ENCODE results near the gene LRFN3. TPM values are rescaled to one million over a fixed set of nuclear protein-coding genes. Genes with fewer than 3 reads are reported as not detected.
A peak's percentile ranks its signal among the peaks of the same experiment; 100 is the strongest.

Gene LRFN3, protein sequence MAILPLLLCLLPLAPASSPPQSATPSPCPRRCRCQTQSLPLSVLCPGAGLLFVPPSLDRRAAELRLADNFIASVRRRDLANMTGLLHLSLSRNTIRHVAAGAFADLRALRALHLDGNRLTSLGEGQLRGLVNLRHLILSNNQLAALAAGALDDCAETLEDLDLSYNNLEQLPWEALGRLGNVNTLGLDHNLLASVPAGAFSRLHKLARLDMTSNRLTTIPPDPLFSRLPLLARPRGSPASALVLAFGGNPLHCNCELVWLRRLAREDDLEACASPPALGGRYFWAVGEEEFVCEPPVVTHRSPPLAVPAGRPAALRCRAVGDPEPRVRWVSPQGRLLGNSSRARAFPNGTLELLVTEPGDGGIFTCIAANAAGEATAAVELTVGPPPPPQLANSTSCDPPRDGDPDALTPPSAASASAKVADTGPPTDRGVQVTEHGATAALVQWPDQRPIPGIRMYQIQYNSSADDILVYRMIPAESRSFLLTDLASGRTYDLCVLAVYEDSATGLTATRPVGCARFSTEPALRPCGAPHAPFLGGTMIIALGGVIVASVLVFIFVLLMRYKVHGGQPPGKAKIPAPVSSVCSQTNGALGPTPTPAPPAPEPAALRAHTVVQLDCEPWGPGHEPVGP
- total RNA-seq (10 to 100 TPM; 15.7 to 16.3 TPM), polyA plus RNA-seq (1 to 10 TPM in 1 of 2 donors, under 1 TPM in 1; 0.45 to 2.4 TPM)

- Histone ChIP-seq H3K9me3 (ENCODE audit: control insufficient read depth in 1 of 2, low read length in 2 of 2) (no peaks in the 10 kb centered on the region), H3K36me3 (ENCODE audit: insufficient read depth, low read length) (no peaks in the 10 kb centered on the region), H3K27me3 (ENCODE audit: insufficient read depth, low read length) (no peaks in the 10 kb centered on the region), H3K27ac (ENCODE audit: low read depth, low read length) (peak within 1 kb of the TSS; percentile 53), H3K4me3 (ENCODE audit: low read length in 2 of 2) (peak within 1 kb of the TSS; percentile 53 to 70), H3K4me1 (ENCODE audit: insufficient read depth, low read length) (peaks cover 43% of the 10 kb centered on the region)
- Mint-ChIP-seq H3K27ac (peak within 1 kb of the TSS; percentile 74 to 98 (median 90)), H3K36me3 (peaks cover 5 to 28% of the 10 kb centered on the region in 2 donors), H3K27me3 (no peaks in the 10 kb centered on the region), H3K4me3 (peak within 1 kb of the TSS; percentile 86 to 99 (median 95)), H3K4me1 (peaks cover 32 to 55% (median 44%) of the 10 kb centered on the region in 4 donors), H3K9me3 (peaks cover 0 to 2% (median 0%) of the 10 kb centered on the region in 8 donors)
- DNase-seq: peak; percentile 30 to 45 (median 36)
- ChIA-PET POLR2A (ENCODE audit: partially characterized antibody) (interaction anchor here (2.6 kb wide), 1 partner anchor 23 kb away, joined by 8 read pairs; no protein-coding TSS in a partner anchor), CTCF (ENCODE audit: partially characterized antibody) (interaction anchor here (1.0 to 7.2 kb wide), 3 partner anchors 22 to 54 kb away, joined by 3 to 125 read pairs (median 5); no protein-coding TSS in a partner anchor)
- intact Hi-C loops (cut with micrococcal nuclease): loop anchor here (1.0 kb wide), 1 partner anchor 23 kb away; no protein-coding TSS in a partner anchor
These were observed at the start of gene LRFN3 for GRCh38 chr19:35935911-35936737. Gene LRFN3, plus strand, starts transcription at chr19:35936374. Its CDS starts 3,052 bp downstream, at chr19:35939426.

GRCh38 chr19:35887197-35887596 lies 49.0 kb upstream of the LRFN3 start:
- peaks cover 32 to 37% of the 10 kb centered on the region in 2 donors for H3K36me3 Mint-ChIP-seq
- Histone ChIP-seq H3K9me3 (ENCODE audit: control insufficient read depth in 1 of 2, low read length in 2 of 2) (no peaks in the 10 kb centered on the region), H3K27me3 (ENCODE audit: insufficient read depth, low read length) (no peaks in the 10 kb centered on the region), H3K4me3 (ENCODE audit: low read length in 2 of 2) (no peak overlapping the region), H3K27ac (ENCODE audit: low read depth, low read length) (no peak overlapping the region), H3K4me1 (ENCODE audit: insufficient read depth, low read length) (peaks cover 3% of the 10 kb centered on the region), H3K36me3 (ENCODE audit: insufficient read depth, low read length) (peaks cover 38% of the 10 kb centered on the region)
- no peak overlapping the region for H3K4me3 Mint-ChIP-seq
- CTCF ChIA-PET (ENCODE audit: partially characterized antibody): interaction anchor here (0.7 kb wide), 1 partner anchor 486 kb away, joined by 3 read pairs; no protein-coding TSS in a partner anchor
- DNase-seq: no peak
- H3K27me3 Mint-ChIP-seq: no peaks in the 10 kb centered on the region
- POLR2A ChIA-PET (ENCODE audit: partially characterized antibody): interaction anchor here (0.9 kb wide), 1 partner anchor 11 kb away, joined by 3 read pairs; no protein-coding TSS in a partner anchor
- no peaks in the 10 kb centered on the region for H3K9me3 Mint-ChIP-seq
- H3K27ac Mint-ChIP-seq: peak overlapping the region in 3 of 7 donors; percentile 7 to 74 (median 53)
- intact Hi-C loops (cut with micrococcal nuclease): no loop called here
- H3K4me1 Mint-ChIP-seq: peaks cover 8 to 19% (median 9%) of the 10 kb centered on the region in 4 donors

DNA sequence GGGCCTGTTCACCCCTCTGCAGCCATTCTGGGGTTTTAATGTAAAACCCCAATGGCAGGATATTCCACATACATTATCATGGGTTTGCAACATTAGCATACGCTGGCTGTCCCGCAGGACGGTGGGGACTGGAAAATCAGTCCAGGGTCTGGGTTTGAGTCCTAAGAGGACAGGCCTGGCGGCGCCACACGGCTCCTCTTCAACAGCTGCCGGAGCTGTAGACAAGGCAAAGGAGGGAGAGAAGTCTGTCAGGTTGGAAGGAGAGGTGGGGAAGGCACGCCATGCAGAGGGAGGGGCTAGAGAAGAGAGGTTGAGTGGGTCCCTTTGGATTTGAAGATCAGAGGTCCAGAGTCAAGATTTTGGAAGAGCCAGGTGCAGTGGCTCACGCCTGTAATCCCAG lies 47.8 kb upstream of the LRFN3 start:
- peak overlapping the region in 5 of 7 donors; percentile 47 to 89 (median 68) for H3K27ac Mint-ChIP-seq
- DNase-seq: no peak
- H3K9me3 Mint-ChIP-seq: no peaks in the 10 kb centered on the region
- no peak overlapping the region for H3K4me3 Mint-ChIP-seq
- no peaks in the 10 kb centered on the region for H3K27me3 Mint-ChIP-seq
- H3K36me3 ChIP-seq (ENCODE audit: insufficient read depth, low read length): peaks cover 47% of the 10 kb centered on the region
- peaks cover 4% of the 10 kb centered on the region for H3K4me1 ChIP-seq (ENCODE audit: insufficient read depth, low read length)
- no peak overlapping the region for H3K27ac ChIP-seq (ENCODE audit: low read depth, low read length)
- H3K36me3 Mint-ChIP-seq: peaks cover 43 to 47% of the 10 kb centered on the region in 2 donors
- peaks cover 5 to 18% (median 8%) of the 10 kb centered on the region in 4 donors for H3K4me1 Mint-ChIP-seq
- H3K9me3 ChIP-seq (ENCODE audit: control insufficient read depth in 1 of 2, low read length in 2 of 2): no peaks in the 10 kb centered on the region
- no peaks in the 10 kb centered on the region for H3K27me3 ChIP-seq (ENCODE audit: insufficient read depth, low read length)
- H3K4me3 ChIP-seq (ENCODE audit: low read length in 2 of 2): no peak overlapping the region
- ChIA-PET POLR2A (ENCODE audit: partially characterized antibody) (interaction anchor here (0.9 kb wide), 1 partner anchor 10 kb away, joined by 3 read pairs; no protein-coding TSS in a partner anchor), CTCF (ENCODE audit: partially characterized antibody) (interaction anchor here (0.7 kb wide), 1 partner anchor 59 kb away, joined by 3 read pairs; no protein-coding TSS in a partner anchor)
- intact Hi-C loops (cut with micrococcal nuclease): no loop called here

DNA sequence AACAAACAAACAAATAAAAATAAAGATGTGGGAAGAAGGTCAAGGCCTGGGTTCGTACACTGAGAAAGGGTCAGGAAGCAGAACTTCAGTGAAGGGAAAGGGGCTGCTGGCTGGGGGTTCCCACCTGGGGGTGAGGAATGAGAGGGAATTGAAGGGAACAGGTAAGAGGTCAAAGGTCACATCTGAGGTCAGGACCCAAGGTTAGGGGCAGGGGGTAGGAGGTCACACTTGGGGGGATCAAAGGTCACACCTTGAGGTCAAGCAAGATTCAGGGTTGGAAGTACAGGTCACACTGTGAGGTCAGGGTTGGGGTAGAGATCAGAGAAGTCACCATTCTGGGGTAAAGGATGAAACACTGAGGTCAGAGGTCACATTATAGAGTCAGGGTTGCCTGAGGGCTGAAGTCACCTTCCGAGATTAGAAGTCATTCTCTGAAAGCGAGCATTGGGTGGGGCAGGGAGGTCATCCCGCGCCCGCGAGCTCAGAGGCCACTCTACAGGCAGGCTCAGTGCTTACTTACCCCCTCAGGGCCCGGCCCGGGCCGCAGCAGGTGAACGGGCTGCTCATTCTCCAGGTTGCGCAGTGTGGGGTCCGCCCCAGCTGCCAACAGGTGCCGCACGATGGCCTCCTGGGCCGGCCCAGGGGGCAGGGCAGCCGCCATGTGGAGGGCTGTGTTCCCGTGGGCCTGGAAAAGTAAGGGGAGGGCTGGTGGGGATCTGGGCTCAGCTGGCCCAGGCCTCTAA lies 46.6 kb upstream of the LRFN3 start:
- peaks cover 4% of the 10 kb centered on the region for H3K4me1 ChIP-seq (ENCODE audit: insufficient read depth, low read length)
- H3K4me1 Mint-ChIP-seq: peaks cover 5 to 12% (median 7%) of the 10 kb centered on the region in 4 donors
- H3K9me3 ChIP-seq (ENCODE audit: control insufficient read depth in 1 of 2, low read length in 2 of 2): no peaks in the 10 kb centered on the region
- no peaks in the 10 kb centered on the region for H3K27me3 ChIP-seq (ENCODE audit: insufficient read depth, low read length)
- no peak overlapping the region for H3K4me3 ChIP-seq (ENCODE audit: low read length in 2 of 2)
- H3K36me3 ChIP-seq (ENCODE audit: insufficient read depth, low read length): peaks cover 54% of the 10 kb centered on the region
- no peak overlapping the region for H3K27ac ChIP-seq (ENCODE audit: low read depth, low read length)
- H3K36me3 Mint-ChIP-seq: peaks cover 43 to 51% of the 10 kb centered on the region in 2 donors
- no peak overlapping the region for H3K4me3 Mint-ChIP-seq
- CTCF ChIA-PET (ENCODE audit: partially characterized antibody): no interaction called here
- H3K27me3 Mint-ChIP-seq: no peaks in the 10 kb centered on the region
- intact Hi-C loops (cut with micrococcal nuclease): loop anchor here (10.0 kb wide), 1 partner anchor 225 kb away; the partner anchor contains the start of genes OVOL3, POLR2I and TBCB
- peak overlapping the region in 3 of 7 donors; percentile 52 to 74 (median 69) for H3K27ac Mint-ChIP-seq
- DNase-seq: peak in 1 of 5 donors; percentile 7
- POLR2A ChIA-PET (ENCODE audit: partially characterized antibody): interaction anchor here (1.1 kb wide), 1 partner anchor 9 kb away, joined by 3 read pairs; no protein-coding TSS in a partner anchor
- no peaks in the 10 kb centered on the region for H3K9me3 Mint-ChIP-seq

DNA sequence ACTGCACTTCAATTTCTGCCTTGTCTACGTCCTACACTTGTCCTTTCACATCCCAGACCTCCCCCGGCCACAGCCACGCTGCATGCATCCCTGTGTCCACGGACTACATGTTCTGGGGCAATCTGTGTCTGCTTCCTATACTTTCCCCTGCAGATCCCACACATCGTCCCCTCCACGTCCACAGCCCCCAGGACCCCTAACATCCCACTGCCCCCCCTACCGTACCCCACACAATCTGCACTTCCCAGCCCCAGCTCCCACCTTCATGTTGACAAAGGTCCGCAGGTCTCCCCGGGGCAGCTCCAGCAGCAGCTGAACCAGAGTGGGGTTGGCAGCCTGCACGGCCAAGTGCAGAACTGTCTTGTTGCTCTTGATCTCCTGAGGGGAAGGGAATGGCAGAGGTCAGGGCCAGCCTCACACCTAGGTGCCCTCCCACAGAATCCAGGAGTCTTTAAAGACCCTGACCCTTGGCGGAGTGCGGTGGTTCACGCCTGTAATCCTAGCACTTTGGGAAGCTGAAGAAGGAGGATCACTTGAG lies 46.0 kb upstream of the LRFN3 start:
- Histone ChIP-seq H3K36me3 (ENCODE audit: insufficient read depth, low read length) (peaks cover 54% of the 10 kb centered on the region), H3K9me3 (ENCODE audit: control insufficient read depth in 1 of 2, low read length in 2 of 2) (no peaks in the 10 kb centered on the region), H3K27ac (ENCODE audit: low read depth, low read length) (no peak overlapping the region), H3K27me3 (ENCODE audit: insufficient read depth, low read length) (no peaks in the 10 kb centered on the region), H3K4me1 (ENCODE audit: insufficient read depth, low read length) (peaks cover 4% of the 10 kb centered on the region), H3K4me3 (ENCODE audit: low read length in 2 of 2) (no peak overlapping the region)
- peaks cover 5 to 10% (median 7%) of the 10 kb centered on the region in 4 donors for H3K4me1 Mint-ChIP-seq
- peak overlapping the region in 3 of 7 donors; percentile 58 to 69 (median 66) for H3K27ac Mint-ChIP-seq
- no peak overlapping the region for H3K4me3 Mint-ChIP-seq
- ChIA-PET POLR2A (ENCODE audit: partially characterized antibody) (interaction anchor here (0.7 to 2.7 kb wide), 4 partner anchors 9 to 164 kb away, joined by 3 to 8 read pairs (median 4); no protein-coding TSS in a partner anchor), CTCF (ENCODE audit: partially characterized antibody) (interaction anchor here (1.7 kb wide), 1 partner anchor 8 kb away, joined by 5 read pairs; no protein-coding TSS in a partner anchor)
- H3K9me3 Mint-ChIP-seq: no peaks in the 10 kb centered on the region
- no peaks in the 10 kb centered on the region for H3K27me3 Mint-ChIP-seq
- intact Hi-C loops (cut with micrococcal nuclease): loop anchor here (10.0 kb wide), 1 partner anchor 225 kb away; the partner anchor contains the start of genes OVOL3, POLR2I and TBCB
- H3K36me3 Mint-ChIP-seq: peaks cover 43 to 53% of the 10 kb centered on the region in 2 donors
- no peak for DNase-seq

Measured in CD4-positive, alpha-beta memory T cell (primary cell).